SK-N-SH treated with all-trans-retinoic acid at 6 μM for 48 hours (cell line): ENCODE measurements around the gene UCHL1.

Experiments
- CSDC2 ChIP-seq: fragments of 250-450 bp; sonication (Bioruptor Pico); IDR thresholded peaks from 2 replicates; pipeline ENCODE4 v1.5.0; 2020; ENCODE audit warnings: mild to moderate bottlenecking, moderate library complexity
- ISL1 ChIP-seq: fragments of 250-450 bp; sonication (Bioruptor Pico); IDR thresholded peaks from 2 replicates; pipeline ENCODE4 v2.1.2; 2022; ENCODE audit warnings: mild to moderate bottlenecking, moderate library complexity
- RARB ChIP-seq: fragments of 250-450 bp; sonication (Bioruptor Pico); IDR thresholded peaks from 2 replicates; pipeline ENCODE4 v1.8.0; 2021; ENCODE audit warnings: mild to moderate bottlenecking, moderate library complexity
- ZFP30 ChIP-seq: fragments of 450-650 bp; formaldehyde crosslinking; IDR thresholded peaks from 2 replicates; pipeline ENCODE4 v1.5.0; 2022; ENCODE audit warnings: mild to moderate bottlenecking, moderate library complexity

GRCh38 chr4:41232406-41232805, 24.3 kb upstream of the UCHL1 start:
- no peak for TF ChIP-seq ZFP30 (CRISPR knock-in tag)
- TF ChIP-seq CSDC2, result no peak
- no peak for TF ChIP-seq ISL1 (CRISPR knock-in tag)
- TF ChIP-seq RARB, result no peak
